Measurements from ENCODE around the gene STAG1. TPM values are rescaled to one million over a fixed set of nuclear protein-coding genes. Genes with fewer than 3 reads are reported as not detected.

The STAG1 gene
- total RNA-seq, 2 donors from 2014 or later, result 26.2 to 28.3 TPM

GRCh38 chr3:136409549-136409948 is 342.6 kb downstream of the STAG1 start:
- WGBS, 2 donors, result 92 to 97% methylated on average over 3 of the region's 3 CpGs
- no peak for ATAC-seq

GRCh38 chr3:136404056-136404455 is 348.1 kb downstream of the STAG1 start:
- no peak overlapping the region for H3K27ac ChIP-seq
- H3K27me3 ChIP-seq, result no peaks in the 10 kb centered on the region
- no peaks in the 10 kb centered on the region for H3K36me3 ChIP-seq (replicated peaks in 1 of 2; ENCODE audit: insufficient read depth in 1 of 2, low read depth in 2 of 2)
- ATAC-seq, result no peak
- no peak overlapping the region for H3K4me3 ChIP-seq
- no peak for TF ChIP-seq CTCF (IDR thresholded peaks at IDR 0.05)
- TF ChIP-seq POLR2A (IDR thresholded peaks at IDR 0.05), result no peak
- WGBS, 2 donors, result 84 to 88% methylated on average over 2 of the region's 2 CpGs
- no peaks in the 10 kb centered on the region for H3K4me1 ChIP-seq
- H3K9me3 ChIP-seq, result no peaks in the 10 kb centered on the region
- DNase-seq, result no peak
- intact Hi-C loops (cut with DNase I), result no loop called here

More at GRCh38 chr3:136409549-136409948, 342.6 kb downstream of the STAG1 start:
- no peaks in the 10 kb centered on the region for H3K36me3 ChIP-seq (replicated peaks in 1 of 2; ENCODE audit: insufficient read depth in 1 of 2, low read depth in 2 of 2)
- H3K9me3 ChIP-seq, result no peaks in the 10 kb centered on the region
- intact Hi-C loops (cut with DNase I), result no loop called here
- H3K27ac ChIP-seq, result no peak overlapping the region
- no peak overlapping the region for H3K4me3 ChIP-seq
- H3K27me3 ChIP-seq, result no peaks in the 10 kb centered on the region
- TF ChIP-seq CTCF (IDR thresholded peaks at IDR 0.05) (no peak), POLR2A (IDR thresholded peaks at IDR 0.05) (no peak)
- no peaks in the 10 kb centered on the region for H3K4me1 ChIP-seq
- no peak for DNase-seq

- DNase-seq, result no peak
- no peaks in the 10 kb centered on the region for H3K27me3 ChIP-seq
- H3K4me1 ChIP-seq, result no peaks in the 10 kb centered on the region
- H3K4me3 ChIP-seq, result no peak overlapping the region
- intact Hi-C loops (cut with DNase I), result no loop called here
- H3K27ac ChIP-seq, result no peak overlapping the region
- no peaks in the 10 kb centered on the region for H3K9me3 ChIP-seq
- TF ChIP-seq CTCF (IDR thresholded peaks at IDR 0.05) (no peak), POLR2A (IDR thresholded peaks at IDR 0.05) (no peak)
- ATAC-seq, result no peak
- H3K36me3 ChIP-seq (replicated peaks in 1 of 2; ENCODE audit: insufficient read depth in 1 of 2, low read depth in 2 of 2), result no peaks in the 10 kb centered on the region
These were observed 355.3 kb downstream of the STAG1 start for GRCh38 chr3:136396916-136397315.

GRCh38 chr3:136390574-136390973 is 361.6 kb downstream of the STAG1 start:
- ATAC-seq, result no peak
- H3K4me3 ChIP-seq, result no peak overlapping the region
- H3K9me3 ChIP-seq, result no peaks in the 10 kb centered on the region
- 75 to 76% methylated on average over 3 of the region's 3 CpGs for WGBS, 2 donors
- intact Hi-C loops (cut with DNase I), result no loop called here
- TF ChIP-seq POLR2A (IDR thresholded peaks at IDR 0.05), result no peak
- TF ChIP-seq CTCF (IDR thresholded peaks at IDR 0.05), result no peak
- no peaks in the 10 kb centered on the region for H3K27me3 ChIP-seq
- no peaks in the 10 kb centered on the region for H3K4me1 ChIP-seq
- no peaks in the 10 kb centered on the region for H3K36me3 ChIP-seq (replicated peaks in 1 of 2; ENCODE audit: insufficient read depth in 1 of 2, low read depth in 2 of 2)
- H3K27ac ChIP-seq, result no peak overlapping the region
- DNase-seq, result no peak

- intact Hi-C loops (cut with DNase I), result loop anchor here (10.0 kb wide), 1 partner anchor 628 kb away; no protein-coding TSS in a partner anchor
- Histone ChIP-seq H3K4me3 (no peak overlapping the region), H3K4me1 (no peaks in the 10 kb centered on the region), H3K27me3 (no peaks in the 10 kb centered on the region), H3K9me3 (no peaks in the 10 kb centered on the region), H3K36me3 (replicated peaks in 1 of 2; ENCODE audit: insufficient read depth in 1 of 2, low read depth in 2 of 2) (no peaks in the 10 kb centered on the region), H3K27ac (no peak overlapping the region)
- DNase-seq (no peak), ATAC-seq (no peak)
- WGBS, 2 donors, result 42 to 46% methylated on average over 1 of the region's 1 CpG
- no peak for TF ChIP-seq POLR2A (IDR thresholded peaks at IDR 0.05)
- no peak for TF ChIP-seq CTCF (IDR thresholded peaks at IDR 0.05)
These were observed 365.1 kb downstream of the STAG1 start for GRCh38 chr3:136387031-136387430.

Measured in body of pancreas (tissue), 4 donors.